ENCODE measurements around the gene CCDC102A. TPM values are rescaled to one million over a fixed set of nuclear protein-coding genes. Genes with fewer than 3 reads are reported as not detected.

CCDC102A gene
- total RNA-seq, 1 experiment from 2014 or later, result 6.9 TPM

DNA sequence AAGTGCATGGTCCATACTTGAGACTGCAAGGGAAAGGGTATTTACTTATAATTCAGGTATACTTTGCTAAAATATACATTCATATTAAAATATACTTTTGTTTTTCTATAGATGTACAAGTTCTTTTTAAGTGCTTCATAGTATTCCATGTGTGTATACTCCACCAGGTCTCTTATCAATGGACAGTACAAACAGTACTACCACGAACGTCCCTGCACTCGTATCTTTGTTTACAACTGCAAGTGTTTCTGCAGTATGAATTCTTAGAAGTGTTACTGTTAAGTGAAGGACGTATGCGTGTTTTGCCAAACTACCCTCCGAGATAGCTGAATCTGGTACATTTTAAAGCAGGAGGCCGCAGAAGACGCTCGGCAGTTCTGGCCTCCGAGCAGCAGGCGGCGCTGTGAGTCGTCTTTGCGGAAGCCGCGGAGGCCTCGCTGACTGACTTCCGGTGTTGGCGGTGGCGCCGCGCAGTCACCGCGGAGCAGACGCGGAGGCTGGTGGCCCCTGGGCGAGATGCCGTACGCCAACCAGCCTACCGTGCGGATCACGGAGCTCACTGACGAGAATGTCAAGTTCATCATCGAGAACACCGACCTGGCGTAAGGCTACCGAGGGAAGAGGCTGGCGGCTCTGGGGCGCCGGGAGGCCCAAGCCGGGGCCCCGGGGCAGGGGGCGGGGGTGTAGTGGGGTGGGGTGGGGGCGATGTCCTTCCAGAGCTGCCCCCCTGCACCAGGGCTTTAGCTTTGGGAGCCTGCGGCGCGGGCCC, 74.0 kb downstream of the CCDC102A start, which contains the start of gene POLR2C:
Gene POLR2C (plus strand): TSS at position 471 of the 769 bp plus-strand sequence. CDS start 46 bp downstream, at position 517.
- DNase-seq (ENCODE audit: low spot score), result peak; percentile 63

Other genes with a start within 250 kb of the CCDC102A start
- gene CCL22, start 177.8 kb downstream of the CCDC102A start, total RNA-seq (2014; rRNA removed; shearing (Covaris generic)), result not detected in 2 replicates
- 0.79 and 0.88 TPM in 2 replicates for gene CX3CL1, start 164.1 kb downstream of the CCDC102A start, total RNA-seq (2014; rRNA removed; shearing (Covaris generic))
- 3.4 and 14.2 TPM in 2 replicates for gene CCL17, start 131.8 kb downstream of the CCDC102A start, total RNA-seq (2014; rRNA removed; shearing (Covaris generic))
- 102 and 110 TPM in 2 replicates for gene CIAPIN1, start 89.2 kb downstream of the CCDC102A start, total RNA-seq (2014; rRNA removed; shearing (Covaris generic))
- 78.9 and 85.6 TPM in 2 replicates for gene COQ9, start 89.1 kb downstream of the CCDC102A start, total RNA-seq (2014; rRNA removed; shearing (Covaris generic))
- 141 and 174 TPM in 2 replicates for gene POLR2C, start 73.9 kb downstream of the CCDC102A start, total RNA-seq (2014; rRNA removed; shearing (Covaris generic))
- 61.3 and 78.6 TPM in 2 replicates for gene DOK4, start 50.1 kb downstream of the CCDC102A start, total RNA-seq (2014; rRNA removed; shearing (Covaris generic))
- gene ADGRG5, start 6.1 kb upstream of the CCDC102A start, total RNA-seq (2014; rRNA removed; shearing (Covaris generic)), result not detected in 2 replicates
- 26.9 and 32.6 TPM in 2 replicates for gene ADGRG1, start 92.1 kb upstream of the CCDC102A start, total RNA-seq (2014; rRNA removed; shearing (Covaris generic))
- not detected in 2 replicates for gene ADGRG3, start 131.7 kb upstream of the CCDC102A start, total RNA-seq (2014; rRNA removed; shearing (Covaris generic))
- gene DRC7, start 158.2 kb upstream of the CCDC102A start, total RNA-seq (2014; rRNA removed; shearing (Covaris generic)), result 0.50 TPM in 1 of 2 replicates, not detected in the other
- gene KATNB1, start 199.2 kb upstream of the CCDC102A start, total RNA-seq (2014; rRNA removed; shearing (Covaris generic)), result 19.9 and 22.0 TPM in 2 replicates